HG03095 (cell line): ENCODE measurements around the gene TXN.
A peak's percentile ranks its signal among the peaks of the same experiment; 100 is the strongest.

Experiments used
- ATAC-seq: cut with Tn5 transposase; IDR thresholded peaks from one replicate; pipeline ENCODE4 v1.9.1; 2021; ENCODE audit warnings: moderate library complexity; ENCODE audit not compliant: unreplicated experiment

TXN gene

DNA sequence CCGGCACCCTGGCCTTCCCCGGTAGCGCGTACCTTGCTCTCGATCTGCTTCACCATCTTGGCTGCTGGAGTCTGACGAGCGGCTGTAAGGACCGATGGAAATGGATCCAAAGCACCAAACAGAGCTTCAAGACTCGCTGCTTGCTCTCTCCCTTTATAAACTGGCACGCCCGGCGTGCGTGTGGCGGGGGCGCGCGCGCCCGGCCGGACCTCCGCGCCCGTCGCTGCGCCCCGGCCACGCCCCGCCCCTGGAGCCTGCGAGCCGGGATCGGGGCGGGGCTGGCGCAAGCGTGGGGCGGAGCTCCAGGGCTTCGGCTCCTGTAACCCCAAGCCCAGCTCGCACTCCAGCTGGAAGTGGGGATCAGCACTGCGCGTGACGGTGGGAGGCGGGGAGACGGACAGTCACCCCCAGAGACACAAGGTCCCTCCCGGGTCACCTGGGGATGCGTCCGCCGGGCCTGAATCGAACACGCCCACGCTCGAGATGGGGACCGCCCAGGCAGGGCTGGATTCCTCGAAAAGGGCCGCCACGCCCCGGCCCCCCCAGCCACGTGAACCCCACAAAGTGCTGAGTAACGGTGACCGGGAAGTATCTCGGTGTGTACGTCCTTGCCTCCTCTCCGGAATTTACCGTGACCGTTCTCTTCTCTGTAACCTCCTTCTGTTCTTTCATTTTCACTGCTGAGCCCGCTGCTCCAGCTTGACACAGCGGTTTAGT lies at the start of gene TXN:
TSS of gene TXN (minus strand) at position 128 of the 717 bp plus-strand sequence. CDS start at position 56, 72 bp downstream.
- ATAC-seq, result peak; percentile 66

DNA sequence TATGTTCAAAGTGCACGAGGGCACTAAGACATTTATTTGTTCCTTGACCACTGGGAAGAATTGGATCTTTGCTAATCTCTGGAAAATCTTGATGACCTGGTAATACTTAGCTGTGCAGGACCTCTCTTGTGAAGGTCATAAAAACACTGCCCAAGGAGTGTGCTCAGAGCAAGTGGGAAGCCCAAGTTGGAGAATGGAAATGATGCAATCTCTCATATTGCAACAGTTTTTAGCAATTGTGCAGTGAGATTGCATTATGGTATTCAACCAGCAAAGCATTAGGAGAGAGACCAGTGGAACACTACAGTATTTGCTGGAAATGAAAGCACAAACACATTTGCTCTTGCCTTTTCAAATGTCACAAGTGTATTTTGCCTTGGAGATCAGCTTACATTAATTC lies 46.8 kb upstream of the TXN start:
- no peak for ATAC-seq

DNA sequence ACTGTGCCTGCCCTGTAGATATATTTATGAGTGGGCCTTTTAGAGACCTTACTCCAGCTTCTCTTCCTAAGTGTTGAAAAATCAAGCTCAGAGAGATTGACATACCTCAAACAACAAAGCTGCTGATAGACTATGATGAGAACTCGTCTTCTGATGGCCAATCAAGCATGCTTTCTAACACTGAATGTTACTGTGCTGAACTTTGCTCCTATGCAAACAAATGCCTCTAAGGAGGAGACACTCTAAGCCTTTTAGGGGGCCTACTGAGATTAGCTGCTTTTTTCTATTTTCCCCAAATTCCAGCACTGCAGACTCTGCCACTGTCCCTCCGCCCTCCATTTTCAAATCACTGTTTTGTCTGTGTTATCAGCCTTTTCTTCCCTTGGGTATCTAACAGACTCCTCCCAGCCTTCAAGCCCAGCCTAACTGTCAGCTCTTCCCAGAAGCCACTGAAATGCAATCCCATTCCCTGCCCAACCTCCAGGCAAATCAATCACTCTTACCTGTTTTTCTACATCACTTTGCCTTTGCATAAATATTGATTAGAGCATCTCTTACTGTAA lies 41.8 kb upstream of the TXN start:
- ATAC-seq, result no peak

DNA sequence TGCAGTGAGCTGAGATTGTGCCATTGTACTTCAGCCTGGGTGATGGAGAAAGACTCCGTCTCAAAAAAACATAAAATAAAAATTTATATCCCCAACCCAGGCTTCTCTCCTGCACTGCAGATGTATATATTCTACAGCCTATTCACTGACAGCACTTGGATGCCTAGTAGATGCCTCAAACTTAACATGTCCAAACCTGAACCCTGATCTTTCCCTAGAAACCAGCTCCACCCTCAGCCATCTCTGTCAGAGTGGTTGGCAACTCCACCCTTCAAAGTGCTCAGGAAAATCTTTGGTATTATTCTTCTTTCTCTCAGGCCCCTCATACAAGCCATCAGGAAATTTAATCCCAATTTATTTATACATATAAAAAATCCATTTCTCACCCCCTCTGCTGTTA lies 36.9 kb upstream of the TXN start:
- ATAC-seq, result no peak

DNA sequence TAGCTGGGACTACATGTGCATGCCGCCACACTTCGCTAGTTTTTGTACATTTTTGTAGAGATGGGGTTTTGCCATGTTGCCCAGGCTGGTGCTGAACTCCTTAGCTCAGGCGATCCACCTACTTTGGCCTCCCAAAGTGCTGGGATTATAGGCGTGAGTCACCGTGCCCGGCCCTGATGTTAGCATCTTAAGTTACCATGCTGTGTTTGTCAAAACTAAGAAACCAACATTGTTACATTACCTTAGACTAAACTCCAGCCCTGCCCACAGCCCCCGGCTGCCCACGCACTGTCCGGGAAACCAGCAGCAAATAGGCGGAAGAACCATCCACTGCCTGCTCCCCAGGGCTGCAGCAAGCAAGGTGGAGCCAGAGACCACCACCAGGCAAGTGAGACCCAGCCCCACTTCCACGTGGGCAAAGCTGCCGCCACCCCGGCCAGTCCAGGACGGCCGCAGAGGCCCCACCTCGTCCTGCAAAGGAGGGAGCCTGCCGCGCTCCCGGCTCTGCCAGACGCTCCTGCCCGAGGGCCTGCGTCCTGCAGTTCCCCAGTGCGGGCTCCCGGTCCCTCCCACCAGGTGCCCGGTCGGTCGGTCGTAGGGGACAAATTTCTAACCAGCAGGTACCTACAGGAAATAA lies 35.7 kb upstream of the TXN start:
- no peak for ATAC-seq

DNA sequence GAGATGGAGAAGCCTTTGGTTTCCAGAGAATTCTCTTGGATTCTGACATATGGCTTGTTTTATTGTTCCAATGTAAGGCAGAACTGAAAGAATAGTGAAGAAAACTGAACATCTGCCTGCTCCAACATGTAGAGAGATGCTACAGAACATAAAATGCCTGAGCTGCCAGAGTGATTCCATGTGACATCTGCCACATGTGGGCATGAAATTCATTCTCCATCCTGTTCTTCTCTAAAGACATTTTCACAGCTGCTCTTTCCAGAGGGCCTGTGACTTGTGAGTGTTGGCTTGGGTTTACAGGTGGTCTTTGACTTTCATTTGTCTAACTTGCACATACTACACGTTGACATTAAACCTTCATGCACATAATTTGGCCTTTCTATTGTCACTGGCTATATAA lies 33.7 kb upstream of the TXN start:
- no peak for ATAC-seq

DNA sequence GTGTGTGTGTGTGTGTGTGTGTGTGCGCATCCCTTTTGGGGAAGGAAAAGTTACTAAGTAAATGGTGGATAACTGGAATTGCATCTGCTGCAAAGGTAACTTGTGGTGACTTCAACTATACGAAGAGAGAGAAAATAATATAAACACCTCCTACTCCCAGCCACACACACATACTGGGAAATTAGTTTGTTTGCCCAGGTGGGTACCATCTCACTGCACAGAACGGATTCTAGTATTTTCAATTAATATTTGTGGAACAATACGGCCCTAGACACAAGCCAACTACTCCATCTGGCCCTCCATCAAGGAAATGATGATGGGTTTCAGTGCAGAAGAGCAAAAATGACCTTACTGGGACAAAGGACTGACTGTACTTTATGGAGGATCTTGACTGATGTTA lies 32.2 kb upstream of the TXN start:
- ATAC-seq, result no peak

DNA sequence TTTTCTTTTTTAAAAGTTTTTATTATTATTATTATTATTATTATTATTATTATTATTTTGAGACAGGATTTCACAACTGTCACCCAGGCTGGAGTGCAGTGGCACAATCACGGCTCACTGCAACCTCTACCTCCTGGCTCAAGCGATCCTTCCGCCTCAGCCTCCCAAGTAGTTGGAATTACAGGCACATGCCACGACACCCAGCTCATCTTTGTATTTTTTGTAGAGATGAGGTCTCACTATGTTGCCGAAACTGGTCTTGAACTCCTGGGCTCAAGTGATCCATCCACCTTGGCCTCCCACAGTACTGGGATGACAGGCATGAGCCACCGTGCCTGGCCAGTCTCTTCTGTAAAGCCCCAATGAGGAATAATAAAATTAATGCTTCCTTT lies 31.0 kb upstream of the TXN start:
- no peak for ATAC-seq

DNA sequence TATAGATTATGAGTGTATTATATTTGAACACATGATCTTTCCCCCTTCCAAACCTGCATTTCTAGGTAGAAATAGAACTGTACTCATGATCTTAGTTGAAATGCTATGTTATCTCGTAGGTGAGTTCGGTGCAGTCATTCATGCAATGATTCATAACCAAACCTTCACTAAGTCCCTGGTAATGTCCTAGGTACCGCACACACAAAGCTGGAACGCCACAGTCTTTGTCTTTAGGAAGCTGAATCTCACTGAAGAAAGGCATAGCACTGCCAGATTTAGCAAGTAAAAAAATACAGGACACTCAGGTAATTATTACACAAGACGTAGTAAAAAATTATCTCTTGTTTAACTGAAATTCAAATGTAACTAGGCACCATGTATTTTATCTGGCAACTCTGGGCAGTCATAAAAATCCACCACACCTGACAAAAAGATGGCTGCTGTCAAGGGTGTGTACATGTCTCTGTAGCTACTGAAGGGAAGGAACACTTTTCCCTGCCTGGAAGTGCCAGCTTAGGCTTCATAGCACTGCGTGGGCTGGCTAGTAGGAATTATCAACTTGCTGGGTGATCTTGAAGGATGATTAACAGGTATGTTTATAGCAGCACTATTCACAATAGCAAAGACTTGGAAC lies 28.0 kb upstream of the TXN start:
- ATAC-seq, result no peak

DNA sequence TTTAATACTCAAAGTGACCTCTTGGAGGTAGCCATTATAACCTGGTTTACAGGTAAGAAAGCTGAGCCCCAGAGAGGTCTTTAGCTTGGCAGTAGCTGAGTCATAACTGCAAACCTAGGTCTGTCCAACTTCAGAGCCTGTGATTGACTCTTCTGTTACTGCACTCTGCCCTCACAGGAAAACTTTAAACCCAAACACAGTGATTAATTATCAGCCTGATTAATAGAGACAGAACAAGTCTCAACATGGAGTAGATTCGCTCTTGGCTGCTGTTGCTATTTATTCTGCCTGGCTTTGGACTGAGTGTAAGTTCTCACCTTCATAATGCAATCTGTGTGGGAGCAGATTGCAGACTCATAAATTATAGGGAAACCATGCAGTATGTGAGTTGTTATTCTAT lies 27.4 kb upstream of the TXN start:
- ATAC-seq, result no peak

DNA sequence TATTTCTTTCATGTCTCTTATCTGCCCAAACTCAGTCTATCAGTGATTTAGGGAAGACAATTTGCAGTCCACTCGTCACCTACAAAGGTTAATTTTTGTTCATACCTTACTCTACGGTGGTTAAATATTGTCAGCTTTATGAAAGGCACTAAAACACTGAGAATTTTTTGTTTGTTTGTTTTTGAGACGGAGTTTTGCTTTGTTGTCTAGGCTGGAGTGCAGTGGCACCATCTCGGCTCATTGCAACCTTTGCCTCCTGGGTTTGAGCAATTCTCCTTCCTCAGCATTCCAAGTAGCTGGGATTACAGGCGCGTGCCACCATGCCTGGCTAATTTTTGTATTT lies 26.4 kb upstream of the TXN start:
- ATAC-seq, result no peak

DNA sequence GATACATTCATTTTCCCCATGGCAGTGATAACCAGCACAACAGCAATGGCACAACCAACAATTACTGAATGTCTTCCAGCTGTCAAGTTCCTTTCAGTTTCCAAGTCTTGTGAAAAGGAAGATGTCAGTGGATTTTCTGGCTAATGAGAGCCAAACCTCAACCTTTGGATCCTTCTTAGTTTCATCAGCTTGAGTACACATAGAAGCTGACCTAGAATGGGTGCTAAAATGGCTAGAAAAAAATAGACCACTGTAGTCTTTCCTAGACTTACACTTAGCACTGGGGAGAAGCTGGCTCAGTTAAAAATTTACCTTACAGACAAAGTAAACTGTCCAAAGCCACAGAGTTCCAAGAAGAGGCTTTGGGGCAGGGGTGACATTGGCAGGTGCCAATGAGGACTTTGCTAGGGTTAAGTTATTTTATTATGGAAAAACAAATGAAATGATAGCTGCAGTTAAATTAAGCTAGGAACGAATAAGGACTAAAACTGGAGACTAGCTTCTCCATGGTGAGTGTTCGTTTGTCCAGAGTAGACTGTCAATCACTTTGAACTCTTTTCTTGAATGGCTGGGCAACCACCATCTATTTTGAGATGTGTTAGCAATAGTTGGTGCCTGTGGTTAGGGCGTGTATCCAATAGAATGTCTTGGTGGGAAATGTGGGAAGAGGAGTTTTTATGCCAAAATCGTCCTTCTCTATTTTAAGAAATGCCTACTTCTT lies 25.9 kb upstream of the TXN start:
- ATAC-seq, result no peak

DNA sequence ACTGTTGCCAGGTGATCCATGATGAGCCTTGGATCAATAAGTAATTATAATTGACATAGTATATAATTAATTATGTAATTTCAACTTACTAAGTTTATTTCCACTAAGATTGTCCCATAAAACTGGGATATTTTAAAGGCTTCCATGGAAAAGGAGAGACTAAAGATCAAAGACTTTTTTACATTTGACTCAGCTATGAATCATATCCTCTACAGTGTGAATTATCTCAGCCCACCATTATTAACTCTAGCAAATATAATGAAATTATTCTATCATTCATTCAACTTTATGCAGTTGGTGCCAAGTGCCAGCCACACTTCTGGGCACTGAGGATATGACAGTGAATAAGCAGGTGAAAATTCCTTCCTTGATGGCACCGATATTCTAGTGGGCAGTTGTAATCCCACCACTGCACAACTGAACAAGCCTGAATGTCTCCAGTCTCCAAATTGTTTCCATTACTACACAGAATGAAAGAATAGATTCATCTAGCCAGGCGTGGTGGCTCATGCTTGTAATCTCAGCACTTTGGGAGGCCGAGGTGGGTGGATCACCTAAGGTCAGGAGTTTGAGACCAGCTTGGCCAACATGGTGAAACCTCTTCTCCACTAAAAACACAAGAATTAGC lies 21.9 kb upstream of the TXN start:
- ATAC-seq, result no peak

DNA sequence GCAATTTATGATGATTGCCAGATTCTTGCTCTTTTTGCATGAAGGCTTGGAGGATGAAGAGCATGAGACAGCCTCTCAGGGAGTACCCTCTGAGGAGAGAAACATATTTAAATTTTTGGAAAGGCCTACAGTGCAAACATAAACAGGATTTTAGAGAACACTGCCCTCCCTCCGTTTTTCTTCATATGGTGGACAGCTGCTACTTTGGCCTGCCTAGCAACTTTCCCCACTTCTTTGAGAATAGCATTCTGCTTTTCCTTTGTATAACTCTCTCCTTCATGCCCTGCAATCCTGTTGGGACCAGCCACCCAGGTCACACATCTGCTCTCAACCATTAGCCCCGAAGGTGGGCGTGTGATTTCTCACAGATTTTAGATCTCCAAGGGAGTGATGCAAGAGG lies 20.5 kb upstream of the TXN start:
- ATAC-seq, result no peak

DNA sequence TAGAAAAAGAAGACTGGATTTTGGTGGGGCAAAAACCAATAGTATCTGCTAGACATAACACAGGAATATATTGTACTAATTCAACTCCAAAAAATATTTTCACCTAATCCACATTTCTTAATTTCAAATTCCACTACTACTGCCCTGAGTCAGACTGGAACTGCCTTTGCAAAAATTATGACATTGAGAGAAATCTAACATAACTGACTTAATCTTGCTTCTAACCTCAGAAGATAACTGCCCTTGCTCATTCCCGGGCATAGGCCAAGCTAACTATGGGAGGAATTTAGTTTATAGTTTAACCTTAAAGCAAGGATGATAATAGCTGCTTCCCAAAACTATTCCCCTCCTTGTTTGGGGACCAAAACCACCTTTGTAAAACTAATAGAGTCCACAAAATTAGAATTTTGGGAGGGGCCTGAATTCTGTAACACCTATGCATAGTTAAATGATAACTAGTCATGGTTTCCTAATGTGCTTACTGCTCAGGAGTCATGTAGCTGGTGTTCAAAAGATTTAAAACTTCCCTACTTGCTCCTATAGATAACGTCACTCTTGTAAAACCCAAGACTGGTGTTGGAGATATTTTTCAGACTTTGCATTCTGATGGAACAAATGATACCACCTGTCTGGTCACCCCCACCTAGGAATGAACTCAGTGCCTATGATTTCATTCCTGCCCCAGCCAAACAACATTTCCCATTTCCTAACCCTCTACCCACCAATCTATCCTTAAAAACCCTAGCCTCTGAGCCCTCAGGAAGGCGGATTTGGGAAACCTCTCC lies 14.1 kb upstream of the TXN start:
- no peak for ATAC-seq

DNA sequence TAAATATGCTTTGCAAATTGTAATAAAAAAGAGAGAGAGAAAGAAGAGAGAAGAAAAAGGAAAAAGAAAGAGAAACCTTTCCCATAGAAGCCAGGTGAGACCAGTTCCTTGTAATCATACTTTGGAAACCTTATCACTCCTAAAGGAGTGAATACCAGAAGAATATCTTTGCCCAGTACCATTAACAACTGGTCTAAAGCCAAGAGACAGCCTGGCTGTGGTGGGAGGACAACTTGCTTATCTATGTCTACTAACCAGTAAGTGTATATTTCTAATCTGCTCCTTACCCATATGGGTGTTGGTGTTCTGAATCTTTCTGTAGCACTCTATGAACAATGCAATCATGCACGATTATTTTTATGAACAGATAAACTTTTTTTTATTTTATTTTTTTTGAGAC lies 10.5 kb upstream of the TXN start:
- ATAC-seq, result no peak

DNA sequence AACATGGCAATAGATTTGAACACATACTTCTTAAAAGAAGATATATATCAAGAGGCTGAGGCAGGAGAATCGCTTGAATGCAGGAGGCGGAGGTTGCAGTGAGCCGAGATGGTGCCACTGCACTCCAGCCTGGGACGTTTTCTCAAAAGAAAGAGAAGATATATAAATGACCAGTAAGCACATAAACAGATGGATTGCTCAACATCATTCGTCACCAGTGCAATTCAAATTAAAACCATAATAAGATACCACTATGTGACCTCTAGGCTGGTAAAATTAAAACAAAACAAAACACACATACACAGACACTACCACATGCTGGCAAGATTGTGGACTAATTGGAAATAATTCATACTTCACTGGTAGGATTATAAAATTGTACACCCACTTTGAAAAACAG lies 5.3 kb upstream of the TXN start:
- no peak for ATAC-seq

DNA sequence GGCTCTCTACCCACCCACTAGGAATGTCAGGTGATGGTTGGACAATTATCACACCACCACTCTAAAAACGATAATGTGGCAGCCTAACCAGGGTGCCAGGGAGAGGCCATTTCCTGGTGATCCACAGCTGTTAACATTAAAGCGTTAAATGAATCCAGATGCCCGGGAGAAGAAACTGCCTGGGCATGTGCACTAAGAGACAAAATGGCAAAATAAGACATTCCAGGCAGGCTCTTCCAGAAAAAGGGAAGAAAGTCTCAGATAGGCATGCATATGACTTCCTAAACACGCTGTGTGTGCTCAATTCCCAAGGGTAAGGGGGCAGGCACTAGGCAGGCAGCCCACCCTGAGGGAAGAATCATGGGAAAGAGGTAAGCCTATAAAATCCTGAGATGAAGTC lies 4.6 kb upstream of the TXN start:
- no peak for ATAC-seq

DNA sequence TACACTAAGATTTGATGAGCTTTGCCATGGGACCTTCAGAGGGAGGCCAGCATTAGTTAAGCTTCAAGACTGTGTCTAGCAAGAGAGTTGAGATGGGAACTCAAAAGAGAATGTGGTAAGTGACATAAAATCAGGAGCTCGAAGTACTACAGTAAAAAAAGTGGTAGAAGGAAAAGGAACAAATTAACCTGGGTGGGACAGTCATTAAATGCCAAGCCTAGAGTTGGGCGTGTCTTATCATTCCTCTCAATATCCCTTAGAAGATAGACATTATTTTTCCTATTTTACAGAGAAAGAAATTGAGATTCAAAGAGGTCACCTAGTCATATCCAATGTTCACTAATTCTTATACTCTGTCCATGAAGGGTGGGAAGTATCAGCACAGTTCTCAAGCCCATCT lies 3.3 kb upstream of the TXN start:
- ATAC-seq, result no peak

DNA sequence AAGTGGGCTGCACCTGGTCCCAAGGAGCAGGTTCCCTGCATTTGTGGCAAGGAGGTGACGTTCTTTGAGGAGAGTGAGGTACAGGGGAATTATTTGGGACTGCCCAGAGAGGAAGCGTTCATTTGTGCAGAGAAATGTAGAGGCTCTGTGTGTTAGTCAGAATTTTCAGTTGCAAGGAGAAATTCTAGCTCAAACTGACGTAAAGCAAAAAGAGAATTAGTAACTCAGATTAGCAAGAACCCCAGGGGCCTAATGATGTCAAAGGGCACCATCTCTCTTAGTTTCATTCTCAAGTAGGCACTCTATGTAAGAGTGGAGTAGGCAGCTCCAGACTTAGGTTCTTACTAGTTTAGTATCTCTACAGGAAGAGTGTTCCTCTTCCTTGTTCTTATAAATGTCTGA lies 2.4 kb upstream of the TXN start:
- ATAC-seq, result no peak
